WTC11 (cell line): Measurements from ENCODE around the gene ADD2. TPM values are rescaled to one million over a fixed set of nuclear protein-coding genes. Genes with fewer than 3 reads are reported as not detected.

Source experiments
- ATAC-seq: fragments of 200-7000 bp; cut with Tn5 transposase; 2 replicates; pipeline ENCODE4 v1.10.0; 2021; ENCODE audit warnings: mild to moderate bottlenecking, moderate library complexity
- CTCF ChIA-PET: fragments of 300-600 bp; sonication (Branson Sonifier 250); formaldehyde crosslinking; loops from one replicate; lab custom pipeline; 2021; ENCODE audit warnings: antibody characterized with exemption; lab: Charles Lee
- POLR2A ChIA-PET: fragments of 350-600 bp; sonication (Branson Sonifier 250); formaldehyde crosslinking; loops from one replicate; lab custom pipeline; 2021; ENCODE audit warnings: antibody characterized with exemption; lab: Charles Lee
- DNase-seq: peaks from one replicate; pipeline ENCODE4 v3.0.0; 2021; ENCODE audit warnings: low spot score
- H3K27ac Mint-ChIP-seq: 2 replicates; pipeline ENCODE4 v1.8.0; 2021; ENCODE audit warnings: mixed read lengths
- H3K27me3 Mint-ChIP-seq: 2 replicates; pipeline ENCODE4 v1.8.0; 2021; ENCODE audit warnings: low read depth, mild to moderate bottlenecking, moderate library complexity, mixed read lengths
- H3K36me3 Mint-ChIP-seq: 2 replicates; pipeline ENCODE4 v1.8.0; 2021; ENCODE audit warnings: mixed read lengths
- H3K4me1 Mint-ChIP-seq: 2 replicates; pipeline ENCODE4 v1.8.0; 2022; ENCODE audit warnings: mixed read lengths
- H3K4me3 Mint-ChIP-seq: 2 replicates; pipeline ENCODE4 v1.8.0; 2021; ENCODE audit warnings: mild to moderate bottlenecking, moderate library complexity, mixed read lengths
- H3K9me3 Mint-ChIP-seq: 2 replicates; pipeline ENCODE4 v1.8.0; 2021; ENCODE audit warnings: mixed read lengths
- AFF4 ChIP-seq: sonication (generic); formaldehyde crosslinking; IDR thresholded peaks from 2 replicates; pipeline ENCODE4 v1.8.1; 2023; ENCODE audit warnings: mild to moderate bottlenecking, missing genetic modification reagents, borderline replicate concordance
- AR ChIP-seq: fragments of 250-450 bp; sonication (Bioruptor Pico); IDR thresholded peaks from 2 replicates; pipeline ENCODE4 v1.9.0; 2021; ENCODE audit warnings: mild to moderate bottlenecking
- EMX1 ChIP-seq: fragments of 250-450 bp; sonication (Bioruptor Pico); IDR thresholded peaks from 2 replicates; pipeline ENCODE4 v1.8.0; 2021; ENCODE audit warnings: mild to moderate bottlenecking
- GTF2I ChIP-seq: fragments of 250-450 bp; sonication (Bioruptor Pico); conservative IDR thresholded peaks from 2 replicates; pipeline ENCODE4 v1.4.0; 2021; ENCODE audit warnings: mild to moderate bottlenecking
- HMGA2 ChIP-seq: fragments of 250-450 bp; sonication (Bioruptor Pico); IDR thresholded peaks from 2 replicates; pipeline ENCODE4 v1.4.0; 2021; ENCODE audit warnings: mild to moderate bottlenecking, moderate library complexity
- IRF1 ChIP-seq: sonication (generic); formaldehyde crosslinking; IDR thresholded peaks from 2 replicates; pipeline ENCODE4 v1.8.0; 2023; ENCODE audit warnings: missing genetic modification reagents
- MXD4 ChIP-seq: fragments of 250-450 bp; sonication (Bioruptor Pico); IDR thresholded peaks from 2 replicates; pipeline ENCODE4 v1.8.0; 2021; ENCODE audit warnings: mild to moderate bottlenecking, moderate library complexity, borderline replicate concordance
- NFE2L1 ChIP-seq: sonication (generic); formaldehyde crosslinking; IDR thresholded peaks from 2 replicates; pipeline ENCODE4 v1.8.1; 2023; ENCODE audit warnings: missing genetic modification reagents
- TCF7 ChIP-seq: sonication (generic); formaldehyde crosslinking; IDR thresholded peaks from 2 replicates; pipeline ENCODE4 v1.8.0; 2022; ENCODE audit warnings: mild to moderate bottlenecking, low read depth, missing genetic modification reagents, moderate library complexity
- TEAD1 ChIP-seq: sonication (generic); formaldehyde crosslinking; IDR thresholded peaks from 2 replicates; pipeline ENCODE4 v1.8.0; 2022; ENCODE audit warnings: mild to moderate bottlenecking, missing genetic modification reagents
- TP53 ChIP-seq: sonication (generic); formaldehyde crosslinking; IDR thresholded peaks from 2 replicates; pipeline ENCODE4 v1.8.1; 2023; ENCODE audit warnings: mild to moderate bottlenecking, missing genetic modification reagents
- ZBTB21 ChIP-seq: sonication (generic); formaldehyde crosslinking; IDR thresholded peaks from 2 replicates; pipeline ENCODE4 v1.8.1; 2023; ENCODE audit warnings: mild to moderate bottlenecking, missing genetic modification reagents, borderline replicate concordance
- ZNF138 ChIP-seq: sonication (generic); formaldehyde crosslinking; conservative IDR thresholded peaks from 2 replicates; pipeline ENCODE4 v1.8.1; 2022; ENCODE audit warnings: mild to moderate bottlenecking, moderate library complexity, missing genetic modification reagents
- total RNA-seq: library from RNA; stranded (reverse); gene quantifications from 3 replicates; pipeline ENCODE4 v1.2.3, GENCODE V29; 2021
- TF ChIP-seq, protein P1 (sequence below): sonication (generic); formaldehyde crosslinking; IDR thresholded peaks from 2 replicates; pipeline ENCODE4 v1.8.1; 2023; ENCODE audit warnings: mild to moderate bottlenecking, moderate library complexity, missing genetic modification reagents
- TF ChIP-seq, protein P2 (sequence below): sonication (generic); formaldehyde crosslinking; IDR thresholded peaks from 2 replicates; pipeline ENCODE4 v1.8.1; 2022; ENCODE audit warnings: mild to moderate bottlenecking, missing genetic modification reagents, moderate library complexity, borderline replicate concordance
- TF ChIP-seq, protein P3 (sequence below): fragments of 200-600 bp; IDR thresholded peaks from 2 replicates; pipeline ENCODE4 v1.8.0; 2022; ENCODE audit warnings: antibody characterized with exemption
- TF ChIP-seq, protein P4 (sequence below): sonication (generic); formaldehyde crosslinking; IDR thresholded peaks from 2 replicates; pipeline ENCODE4 v1.8.1; 2022; ENCODE audit warnings: low read depth, mild to moderate bottlenecking, moderate library complexity, missing genetic modification reagents, borderline replicate concordance

The ADD2 gene
- total RNA-seq, 1 experiment from 2014 or later, result 196 TPM

DNA sequence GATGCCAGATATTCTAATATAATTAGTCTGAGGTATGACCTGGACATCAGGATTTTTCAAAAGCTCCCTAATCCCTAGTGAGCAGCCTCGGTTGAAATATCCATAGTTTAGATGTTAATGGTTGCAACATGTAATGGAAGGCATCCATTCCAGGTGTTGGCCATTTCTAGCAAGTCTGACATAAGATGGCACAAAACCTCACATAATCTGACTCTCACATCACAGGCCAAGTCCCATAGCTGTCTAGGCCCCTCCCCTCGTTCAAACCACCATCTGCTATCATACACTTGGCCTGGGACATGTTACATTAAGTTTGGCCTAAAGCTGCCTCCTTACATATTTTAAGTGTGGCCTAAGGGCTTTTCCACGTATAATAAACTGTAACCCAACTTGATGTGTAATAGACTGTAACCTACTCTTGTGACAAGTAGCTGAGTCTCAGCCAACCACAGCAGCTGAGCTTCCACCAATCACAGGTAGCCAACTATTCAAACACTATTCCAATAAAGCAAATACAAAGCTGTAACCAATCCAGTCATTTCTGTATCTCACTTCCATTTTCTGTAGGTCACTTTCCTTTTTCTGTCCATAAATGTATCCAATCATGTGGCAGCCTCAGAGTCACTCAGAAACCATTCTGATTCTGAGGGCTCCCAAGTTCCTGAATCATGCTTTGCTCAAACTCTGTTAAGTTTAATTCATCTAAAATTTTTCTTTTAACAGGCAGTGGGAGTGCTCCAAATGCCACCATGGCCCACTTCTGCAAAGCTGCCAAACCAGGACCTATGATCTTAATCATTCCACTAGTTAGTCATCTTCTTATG is 59.4 kb downstream of the ADD2 start:
- Mint-ChIP-seq H3K9me3 (no peaks in the 10 kb centered on the region), H3K36me3 (peaks cover 66% of the 10 kb centered on the region), H3K4me3 (no peak overlapping the region), H3K4me1 (peaks cover 50% of the 10 kb centered on the region), H3K27me3 (no peaks in the 10 kb centered on the region), H3K27ac (no peak overlapping the region)
- DNase-seq (no peak), ATAC-seq (no peak)
- POLR2A ChIA-PET, result no interaction called here
- CTCF ChIA-PET, result interaction anchor here (1.4 kb wide), 2 partner anchors 22 to 59 kb away, joined by 4 to 5 read pairs; partner anchors contain the start of gene ADD2
- TF ChIP-seq TEAD1, result no peak
- no peak for TF ChIP-seq ZNF138
- no peak for TF ChIP-seq AR
- TF ChIP-seq, protein P1, sequence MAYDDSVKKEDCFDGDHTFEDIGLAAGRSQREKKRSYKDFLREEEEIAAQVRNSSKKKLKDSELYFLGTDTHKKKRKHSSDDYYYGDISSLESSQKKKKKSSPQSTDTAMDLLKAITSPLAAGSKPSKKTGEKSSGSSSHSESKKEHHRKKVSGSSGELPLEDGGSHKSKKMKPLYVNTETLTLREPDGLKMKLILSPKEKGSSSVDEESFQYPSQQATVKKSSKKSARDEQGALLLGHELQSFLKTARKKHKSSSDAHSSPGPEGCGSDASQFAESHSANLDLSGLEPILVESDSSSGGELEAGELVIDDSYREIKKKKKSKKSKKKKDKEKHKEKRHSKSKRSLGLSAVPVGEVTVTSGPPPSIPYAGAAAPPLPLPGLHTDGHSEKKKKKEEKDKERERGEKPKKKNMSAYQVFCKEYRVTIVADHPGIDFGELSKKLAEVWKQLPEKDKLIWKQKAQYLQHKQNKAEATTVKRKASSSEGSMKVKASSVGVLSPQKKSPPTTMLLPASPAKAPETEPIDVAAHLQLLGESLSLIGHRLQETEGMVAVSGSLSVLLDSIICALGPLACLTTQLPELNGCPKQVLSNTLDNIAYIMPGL (CRISPR knock-in tag), result no peak
- no peak for TF ChIP-seq GTF2I (CRISPR knock-in tag)
- TF ChIP-seq ZBTB21, result no peak
- TF ChIP-seq MXD4 (CRISPR knock-in tag), result no peak
- TF ChIP-seq, protein P2, sequence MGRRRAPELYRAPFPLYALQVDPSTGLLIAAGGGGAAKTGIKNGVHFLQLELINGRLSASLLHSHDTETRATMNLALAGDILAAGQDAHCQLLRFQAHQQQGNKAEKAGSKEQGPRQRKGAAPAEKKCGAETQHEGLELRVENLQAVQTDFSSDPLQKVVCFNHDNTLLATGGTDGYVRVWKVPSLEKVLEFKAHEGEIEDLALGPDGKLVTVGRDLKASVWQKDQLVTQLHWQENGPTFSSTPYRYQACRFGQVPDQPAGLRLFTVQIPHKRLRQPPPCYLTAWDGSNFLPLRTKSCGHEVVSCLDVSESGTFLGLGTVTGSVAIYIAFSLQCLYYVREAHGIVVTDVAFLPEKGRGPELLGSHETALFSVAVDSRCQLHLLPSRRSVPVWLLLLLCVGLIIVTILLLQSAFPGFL (CRISPR knock-in tag), result no peak
- no peak for TF ChIP-seq TCF7 (CRISPR knock-in tag)
- TF ChIP-seq EMX1, result no peak
- TF ChIP-seq HMGA2, result no peak
- TF ChIP-seq, all 79 proteins: peak for 0

- CTCF ChIA-PET, result interaction anchor here (1.2 to 1.4 kb wide), 3 partner anchors 21 to 241 kb away, joined by 3 to 5 read pairs (median 4); partner anchors contain the start of gene ADD2
- Mint-ChIP-seq H3K27me3 (no peaks in the 10 kb centered on the region), H3K36me3 (peaks cover 61% of the 10 kb centered on the region), H3K9me3 (no peaks in the 10 kb centered on the region), H3K4me3 (no peak overlapping the region), H3K27ac (peak overlapping the region; percentile 57; the same call in 1 of the 2 replicates), H3K4me1 (peaks cover 48% of the 10 kb centered on the region)
- ATAC-seq (no peak), DNase-seq (no peak)
- POLR2A ChIA-PET, result no interaction called here
- TF ChIP-seq NFE2L1 (CRISPR knock-in tag) (no peak), GTF2I (CRISPR knock-in tag) (no peak), IRF1 (CRISPR knock-in tag) (no peak), AFF4 (CRISPR knock-in tag) (no peak), TP53 (CRISPR knock-in tag) (no peak)
- TF ChIP-seq, protein P3, sequence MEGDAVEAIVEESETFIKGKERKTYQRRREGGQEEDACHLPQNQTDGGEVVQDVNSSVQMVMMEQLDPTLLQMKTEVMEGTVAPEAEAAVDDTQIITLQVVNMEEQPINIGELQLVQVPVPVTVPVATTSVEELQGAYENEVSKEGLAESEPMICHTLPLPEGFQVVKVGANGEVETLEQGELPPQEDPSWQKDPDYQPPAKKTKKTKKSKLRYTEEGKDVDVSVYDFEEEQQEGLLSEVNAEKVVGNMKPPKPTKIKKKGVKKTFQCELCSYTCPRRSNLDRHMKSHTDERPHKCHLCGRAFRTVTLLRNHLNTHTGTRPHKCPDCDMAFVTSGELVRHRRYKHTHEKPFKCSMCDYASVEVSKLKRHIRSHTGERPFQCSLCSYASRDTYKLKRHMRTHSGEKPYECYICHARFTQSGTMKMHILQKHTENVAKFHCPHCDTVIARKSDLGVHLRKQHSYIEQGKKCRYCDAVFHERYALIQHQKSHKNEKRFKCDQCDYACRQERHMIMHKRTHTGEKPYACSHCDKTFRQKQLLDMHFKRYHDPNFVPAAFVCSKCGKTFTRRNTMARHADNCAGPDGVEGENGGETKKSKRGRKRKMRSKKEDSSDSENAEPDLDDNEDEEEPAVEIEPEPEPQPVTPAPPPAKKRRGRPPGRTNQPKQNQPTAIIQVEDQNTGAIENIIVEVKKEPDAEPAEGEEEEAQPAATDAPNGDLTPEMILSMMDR, result no peak
- TF ChIP-seq, protein P4, sequence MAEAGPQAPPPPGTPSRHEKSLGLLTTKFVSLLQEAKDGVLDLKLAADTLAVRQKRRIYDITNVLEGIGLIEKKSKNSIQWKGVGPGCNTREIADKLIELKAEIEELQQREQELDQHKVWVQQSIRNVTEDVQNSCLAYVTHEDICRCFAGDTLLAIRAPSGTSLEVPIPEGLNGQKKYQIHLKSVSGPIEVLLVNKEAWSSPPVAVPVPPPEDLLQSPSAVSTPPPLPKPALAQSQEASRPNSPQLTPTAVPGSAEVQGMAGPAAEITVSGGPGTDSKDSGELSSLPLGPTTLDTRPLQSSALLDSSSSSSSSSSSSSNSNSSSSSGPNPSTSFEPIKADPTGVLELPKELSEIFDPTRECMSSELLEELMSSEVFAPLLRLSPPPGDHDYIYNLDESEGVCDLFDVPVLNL (CRISPR knock-in tag), result no peak
Observed at GRCh38 chr2:70707706-70708105, 60.3 kb downstream of the ADD2 start.
